ENCODE data around the gene ZNF512.
A peak's percentile ranks its signal among the peaks of the same experiment; 100 is the strongest.

The ZNF512 gene

DNA sequence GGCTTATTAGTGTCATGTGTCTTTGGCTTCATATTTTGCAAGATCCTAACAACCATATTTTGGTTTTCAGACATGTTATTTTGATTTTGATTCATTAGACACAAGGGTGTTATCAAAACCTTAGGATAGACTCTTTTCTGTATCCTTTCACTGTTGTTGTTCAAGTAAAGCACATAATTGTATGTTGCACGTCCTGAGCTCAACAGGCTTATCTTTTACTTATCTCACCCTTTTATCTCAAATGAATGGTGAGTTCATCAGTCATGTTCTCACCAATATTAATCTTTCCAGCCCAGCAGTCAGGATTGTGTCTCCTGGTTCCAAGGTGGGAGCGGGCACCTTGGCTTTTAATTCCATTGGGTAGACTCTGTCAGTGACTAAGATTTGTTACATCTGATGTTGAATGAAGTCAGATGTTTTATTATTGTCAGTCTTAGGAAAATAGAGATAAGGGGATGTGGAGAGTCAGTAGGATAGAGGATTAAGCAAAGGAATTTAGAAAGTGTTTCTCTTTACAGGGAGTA is 57.9 kb downstream of the ZNF512 start:
- no peak for DNase-seq

DNA sequence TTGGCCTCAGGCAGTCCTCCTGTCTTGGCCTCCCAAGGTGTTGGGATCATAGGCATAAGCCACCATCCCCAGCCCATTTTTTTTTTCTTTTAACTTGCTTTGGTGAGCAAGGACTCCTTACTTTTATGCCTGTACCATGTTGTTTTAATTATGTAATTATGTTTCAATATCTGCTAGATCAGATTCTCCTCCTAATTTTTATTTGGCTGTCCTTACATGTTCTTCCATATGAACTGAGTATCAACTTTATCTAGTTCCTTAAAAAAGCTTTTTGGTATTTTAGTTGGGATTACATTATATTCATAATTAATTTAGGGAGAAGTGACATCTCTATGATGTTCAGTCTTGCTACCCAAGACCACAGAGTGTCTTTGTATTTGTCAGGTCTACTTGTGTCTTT is 62.4 kb downstream of the ZNF512 start:
- no peak for DNase-seq

DNA sequence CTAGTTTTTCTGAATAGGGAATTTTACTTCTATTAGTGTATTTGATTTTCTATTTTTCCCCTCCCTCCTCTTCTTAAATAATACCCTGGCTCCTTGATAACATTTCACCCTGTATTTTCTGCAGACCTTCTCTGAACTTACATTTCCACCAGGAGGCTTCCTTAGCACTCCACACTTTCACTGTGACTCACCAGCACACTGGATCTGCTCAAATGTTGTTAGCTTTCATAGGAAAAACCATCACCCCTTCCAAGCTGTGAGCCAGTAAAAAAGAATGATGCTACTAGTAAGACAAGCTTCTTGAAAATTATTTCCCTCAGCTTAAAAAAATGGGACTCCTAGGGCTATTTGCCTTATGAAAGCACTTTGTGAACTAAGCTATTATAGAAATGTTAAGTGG is 64.4 kb downstream of the ZNF512 start:
- DNase-seq = no peak

DNA sequence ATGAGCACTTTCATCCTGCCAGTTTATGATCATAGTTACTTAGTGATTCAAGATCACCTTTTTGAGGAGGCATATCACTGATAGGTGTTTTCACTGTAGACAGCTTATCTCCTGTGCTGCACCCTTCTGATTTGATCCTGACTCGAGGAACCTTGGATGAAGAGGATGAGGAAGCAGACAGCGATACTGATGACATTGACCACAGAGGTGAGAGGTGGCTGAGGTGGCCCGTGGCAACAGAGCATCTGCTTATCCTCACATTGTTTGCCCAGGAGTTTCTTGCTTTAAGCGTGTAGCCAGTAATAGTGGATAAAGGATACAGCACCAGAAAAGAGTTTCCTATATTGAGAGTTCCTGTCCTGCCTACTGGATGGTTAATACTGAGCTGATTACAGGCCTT is 64.9 kb downstream of the ZNF512 start:
- DNase-seq = no peak

DNA sequence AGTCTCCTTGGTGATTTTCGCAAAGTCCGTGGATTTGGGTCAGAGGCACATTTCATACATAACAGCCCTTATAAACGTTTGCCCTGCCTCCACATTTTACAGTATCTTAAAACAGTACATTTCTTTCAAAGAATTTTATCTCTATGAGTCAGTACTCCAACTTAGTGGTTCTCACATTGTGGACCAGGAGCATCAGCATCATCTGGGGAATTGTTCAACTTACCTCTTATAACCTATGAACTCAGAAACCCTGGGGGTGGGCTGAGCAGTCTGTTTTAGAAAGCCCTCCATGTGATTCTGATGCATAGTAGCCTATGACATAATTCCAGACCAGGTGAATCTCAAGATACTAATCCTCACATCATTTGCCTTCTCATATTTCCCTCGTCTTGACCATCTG is 68.2 kb downstream of the ZNF512 start:
- peak; percentile 78 for DNase-seq

DNA sequence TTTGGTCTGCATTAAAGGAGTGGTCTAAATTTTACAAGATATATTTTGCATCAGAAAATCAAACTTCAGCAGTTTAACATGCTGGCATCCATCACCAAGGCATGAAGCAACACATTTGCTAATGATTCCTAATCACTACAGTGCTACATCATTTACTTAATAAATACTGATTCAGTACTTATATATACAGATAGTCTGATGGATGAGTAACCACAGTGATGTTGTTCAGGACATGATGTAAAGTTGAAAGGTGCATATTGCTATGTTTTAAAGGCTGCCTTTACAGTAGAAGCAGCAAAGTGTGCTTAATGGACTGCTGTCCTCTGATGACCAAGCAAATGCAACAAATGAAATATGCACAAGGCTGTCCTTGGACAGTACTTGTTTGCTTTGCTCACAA is 69.5 kb downstream of the ZNF512 start:
- DNase-seq = no peak

DNA sequence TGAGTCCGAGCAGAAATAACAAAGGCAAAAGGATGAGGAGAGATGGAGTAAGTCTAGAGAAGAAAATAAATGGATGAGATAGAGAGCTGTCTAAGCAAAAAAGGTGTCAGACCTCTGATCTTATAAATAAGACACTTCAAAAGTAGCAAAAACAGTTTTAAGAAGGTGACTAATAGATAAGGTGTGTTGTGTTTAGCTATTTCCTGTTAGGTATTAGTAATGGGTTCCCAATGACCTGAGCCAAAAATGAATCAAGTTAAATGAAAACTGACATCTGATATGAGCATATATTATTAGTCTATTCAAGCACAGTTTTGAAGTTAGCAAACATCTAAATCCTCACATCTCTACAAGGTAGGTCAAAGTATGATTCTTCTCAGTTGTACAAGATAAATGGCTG is 69.9 kb downstream of the ZNF512 start:
- no peak for DNase-seq

DNA sequence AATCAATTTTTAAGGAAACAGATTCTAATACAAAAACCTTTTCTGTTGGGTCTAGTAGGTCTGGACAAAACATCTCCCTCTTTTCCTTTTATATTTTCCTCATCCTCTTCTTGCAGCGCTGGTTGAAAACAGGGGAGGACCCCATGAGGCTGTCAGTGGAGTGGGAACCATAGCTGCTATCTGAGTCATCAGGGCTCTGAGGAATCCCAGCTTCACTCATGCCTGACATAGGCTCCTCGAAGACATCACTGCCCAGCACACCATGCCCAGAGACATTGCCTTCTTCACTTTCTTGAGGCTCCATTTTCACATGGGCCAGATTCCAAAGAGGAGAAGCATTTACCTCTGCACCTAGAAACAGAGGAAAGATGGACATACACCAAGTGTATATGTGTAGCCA is 70.6 kb downstream of the ZNF512 start:
- DNase-seq = no peak

DNA sequence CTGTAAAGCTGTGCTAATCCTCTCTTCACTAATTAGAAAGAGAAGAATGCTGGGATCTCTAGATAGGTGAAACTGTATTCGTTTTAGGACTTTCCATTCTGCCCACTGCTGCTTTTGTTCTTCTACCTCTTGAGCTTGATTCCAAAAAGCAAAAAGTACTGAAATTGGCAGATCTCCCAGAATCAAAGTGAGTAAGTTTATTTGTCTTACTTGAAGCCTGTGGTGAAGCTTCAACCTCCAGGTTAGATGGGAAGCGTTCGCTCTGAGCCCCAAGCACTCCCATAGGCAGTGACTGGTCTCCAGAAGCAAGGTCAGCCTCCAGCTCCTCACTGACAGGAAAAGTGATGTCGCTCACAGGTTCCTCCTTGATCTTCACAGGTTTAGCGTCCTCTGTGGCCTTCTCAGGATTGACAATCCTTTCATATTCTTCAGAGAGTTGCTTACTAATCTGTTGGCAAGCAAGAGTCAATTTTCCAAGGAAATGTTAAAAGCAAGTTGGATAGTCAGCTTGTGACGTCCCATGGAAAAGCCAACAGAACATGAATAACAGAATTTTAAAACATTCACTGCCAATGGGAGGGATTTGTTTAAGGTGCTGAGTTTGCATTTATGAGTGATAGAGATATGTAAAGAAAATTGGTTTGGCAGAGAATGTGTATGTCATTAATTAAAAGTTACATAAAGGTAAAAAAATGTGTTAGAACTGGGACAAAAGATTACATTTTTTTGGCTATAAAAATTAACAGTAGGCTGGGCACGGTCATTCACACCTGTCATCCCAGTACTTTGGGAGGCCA is 72.5 kb downstream of the ZNF512 start:
- peak; percentile 87 for DNase-seq

DNA sequence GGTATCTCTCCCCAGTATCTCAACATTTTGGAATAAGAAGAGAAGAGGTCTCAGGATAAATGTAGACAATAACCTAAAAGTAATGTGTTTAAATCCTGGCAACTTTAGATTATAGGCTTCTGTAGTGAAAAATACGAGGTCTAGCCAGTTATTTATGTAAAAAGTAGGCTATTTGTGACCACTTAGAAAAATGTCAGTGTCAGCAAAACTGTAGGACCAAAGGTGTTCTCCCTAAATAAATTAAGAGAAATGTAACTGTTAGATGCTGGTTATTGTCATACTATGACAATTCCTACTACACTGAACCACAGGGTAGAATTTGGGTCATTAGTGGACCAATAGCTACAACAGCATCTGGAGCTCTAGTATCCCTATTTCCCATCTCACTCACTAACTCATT is 78.5 kb downstream of the ZNF512 start:
- DNase-seq = no peak

DNA sequence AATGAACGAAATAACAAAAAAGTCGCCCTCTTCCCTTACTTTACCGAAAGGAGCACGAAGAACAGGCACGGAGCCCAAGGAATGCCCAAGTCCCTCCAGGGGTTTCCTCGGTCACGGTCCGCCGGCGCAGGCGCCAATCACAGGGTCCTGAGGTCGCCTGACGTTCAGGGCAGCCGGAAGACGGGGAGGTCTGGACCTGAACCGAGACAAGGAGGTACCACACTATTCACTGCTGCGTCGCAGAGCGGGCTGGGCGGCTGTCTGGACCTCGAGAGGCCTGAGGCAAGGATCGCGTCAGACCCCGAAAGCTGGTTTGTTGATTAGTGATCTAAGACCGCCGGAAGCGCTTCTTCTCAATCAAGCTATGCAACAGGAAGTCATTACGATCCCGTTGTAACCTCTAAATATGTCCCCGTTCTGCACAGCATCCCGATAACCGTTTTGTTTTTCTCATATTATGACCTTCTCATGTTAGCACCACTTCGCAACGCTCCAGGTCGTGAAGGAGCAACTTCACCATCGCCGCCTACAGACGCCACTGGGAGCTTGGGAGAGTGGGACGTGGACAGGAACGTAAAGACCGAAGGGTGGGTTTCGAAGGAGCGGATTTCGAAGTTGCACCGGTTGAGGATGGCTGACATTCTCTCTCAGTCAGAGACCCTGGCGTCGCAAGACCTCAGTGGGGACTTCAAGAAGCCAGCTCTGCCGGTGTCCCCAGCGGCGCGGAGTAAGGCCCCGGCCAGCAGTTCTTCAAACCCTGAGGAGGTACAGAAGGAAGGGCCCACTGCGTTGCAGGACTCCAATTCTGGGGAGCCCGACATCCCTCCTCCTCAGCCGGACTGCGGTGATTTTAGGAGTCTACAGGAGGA is 80.7 kb downstream of the ZNF512 start, which contains the start of the genes SLC4A1AP and SUPT7L:
SLC4A1AP (plus strand) TSS at position 605 of the 869 bp plus-strand sequence; CDS start at position 631, 26 bp downstream.
SUPT7L (minus strand) TSS at position 330 of the 869 bp plus-strand sequence. CDS start 1,422 bp downstream, outside the sequence.
- peak; percentile 93 for DNase-seq

DNA sequence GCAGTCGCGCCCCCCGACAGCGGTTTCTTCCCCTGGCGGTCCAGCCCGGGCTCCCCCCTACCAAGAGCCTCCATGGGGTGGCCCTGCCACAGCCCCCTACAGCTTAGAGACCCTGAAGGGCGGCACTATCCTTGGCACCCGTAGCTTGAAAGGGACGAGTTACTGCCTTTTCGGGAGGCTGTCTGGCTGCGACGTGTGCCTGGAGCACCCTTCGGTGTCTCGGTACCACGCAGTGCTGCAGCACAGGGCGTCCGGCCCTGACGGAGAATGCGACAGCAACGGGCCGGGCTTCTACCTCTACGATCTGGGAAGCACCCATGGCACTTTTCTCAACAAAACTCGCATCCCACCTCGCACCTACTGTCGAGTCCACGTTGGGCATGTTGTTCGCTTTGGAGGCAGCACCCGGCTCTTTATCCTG is 81.3 kb downstream of the ZNF512 start:
- peak; percentile 48 for DNase-seq

DNA sequence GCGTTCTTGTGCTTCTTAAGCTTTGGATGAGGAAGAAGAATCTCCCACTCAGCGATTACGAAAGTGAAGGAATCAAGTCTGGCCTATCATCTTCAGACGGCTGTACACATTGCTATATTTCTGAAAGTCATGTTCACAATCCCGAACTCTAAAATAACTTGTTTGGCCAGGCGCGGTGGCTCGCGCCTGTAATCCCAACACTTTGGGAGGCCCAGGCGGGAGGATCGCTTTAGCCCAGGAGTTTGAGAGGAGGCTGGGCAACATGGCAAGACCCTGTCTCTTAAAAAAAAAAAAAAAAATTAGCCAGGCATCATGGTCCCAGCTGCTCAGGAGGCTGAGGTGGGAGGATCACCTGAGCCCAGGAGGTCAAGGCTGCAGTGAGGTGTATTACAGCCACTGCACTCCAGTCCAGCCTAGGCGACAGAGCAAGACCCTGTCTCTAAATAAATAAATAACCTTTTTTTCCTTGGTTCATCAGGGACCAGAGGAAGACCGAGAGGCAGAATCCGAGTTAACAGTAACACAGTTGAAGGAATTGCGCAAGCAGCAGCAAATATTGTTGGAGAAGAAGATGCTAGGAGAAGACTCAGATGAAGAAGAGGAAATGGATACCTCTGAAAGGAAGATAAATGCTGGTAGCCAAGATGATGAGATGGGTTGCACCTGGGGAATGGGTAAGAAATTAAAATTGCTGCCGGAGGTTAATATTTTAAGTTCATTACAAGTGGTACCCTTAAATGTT is 82.0 kb downstream of the ZNF512 start:
- no peak for DNase-seq

DNA sequence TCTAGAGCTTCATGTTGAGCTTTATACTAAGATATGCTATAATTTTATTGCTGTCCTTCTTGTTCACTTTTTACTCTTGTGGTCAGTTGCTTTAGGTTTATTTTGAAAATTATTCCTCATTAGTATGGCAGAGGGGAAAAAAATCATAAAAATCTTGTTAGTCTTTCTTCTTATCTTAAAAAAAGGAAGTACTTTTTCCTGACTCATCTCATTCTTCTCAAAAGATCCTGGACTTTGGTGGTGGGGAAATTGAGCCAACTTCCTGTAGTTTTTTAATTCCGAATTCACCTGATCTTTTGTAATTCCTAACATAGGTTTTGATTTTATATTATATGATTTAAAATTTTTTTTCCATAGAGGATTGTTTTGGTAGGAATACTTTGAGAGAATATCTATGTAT is 84.6 kb downstream of the ZNF512 start:
- no peak for DNase-seq

DNA sequence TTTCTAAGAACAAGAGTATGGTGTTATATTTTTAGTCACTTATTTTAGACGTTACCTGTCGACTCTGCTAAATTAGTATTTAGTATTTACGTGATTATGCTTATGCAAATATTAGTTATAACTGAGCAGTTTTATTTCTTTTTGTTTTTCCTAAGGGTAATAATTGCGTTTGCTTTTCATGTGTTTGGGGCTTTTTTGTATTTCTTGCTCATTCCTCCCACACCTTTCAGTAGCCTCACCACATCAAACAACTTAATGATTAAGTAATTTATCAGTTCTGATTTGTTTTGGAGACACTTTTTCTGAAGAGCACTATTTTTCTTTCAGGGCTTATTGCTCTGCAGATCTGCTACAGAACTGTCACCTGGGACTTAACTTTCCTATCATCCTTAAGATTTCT is 88.4 kb downstream of the ZNF512 start:
- DNase-seq = no peak

Data from NCI-H82 (cell line).